H9 (cell line): ENCODE data around the gene WHAMM. TPM values are rescaled to one million over a fixed set of nuclear protein-coding genes. Genes with fewer than 3 reads are reported as not detected.
A peak's percentile ranks its signal among the peaks of the same experiment; 100 is the strongest.

Experiments
- DNase-seq: peaks from one replicate; pipeline ENCODE4 v3.0.0-alpha.2; 2017
- H2AFZ ChIP-seq: one replicate; pipeline ENCODE4 v1.6.1; 2013; ENCODE audit warnings: mild to moderate bottlenecking, low read length, control low read depth, moderate library complexity
- H2AK5ac ChIP-seq: 2 replicates; pipeline ENCODE4 v1.6.1; 2013; ENCODE audit warnings: low read length, control low read depth, mixed read lengths; ENCODE audit not compliant: insufficient read length
- H2BK120ac ChIP-seq: one replicate; pipeline ENCODE4 v1.6.1; 2013; ENCODE audit warnings: low read depth, mild to moderate bottlenecking, low read length, control low read depth, inconsistent platforms; ENCODE audit not compliant: poor library complexity, severe bottlenecking
- H2BK12ac ChIP-seq: 2 replicates; pipeline ENCODE4 v1.6.1; 2013; ENCODE audit warnings: low read length, control low read depth, mixed read lengths, low read depth; ENCODE audit not compliant: insufficient read length
- H2BK15ac ChIP-seq: 2 replicates; pipeline ENCODE4 v1.6.1; 2013; ENCODE audit warnings: low read depth, low read length, control low read depth
- H2BK20ac ChIP-seq: one replicate; pipeline ENCODE4 v1.6.1; 2013; ENCODE audit warnings: low read depth, mild to moderate bottlenecking, low read length, control low read depth, inconsistent platforms; ENCODE audit not compliant: poor library complexity, severe bottlenecking
- H2BK5ac ChIP-seq: 2 replicates; pipeline ENCODE4 v1.6.1; 2013; ENCODE audit warnings: low read length, control low read depth, mixed read lengths; ENCODE audit not compliant: insufficient read length
- H3K14ac ChIP-seq: 2 replicates; pipeline ENCODE4 v1.6.1; 2013; ENCODE audit warnings: low read length, control low read depth; ENCODE audit not compliant: insufficient read depth
- H3K18ac ChIP-seq: 2 replicates; pipeline ENCODE4 v1.6.1; 2013; ENCODE audit warnings: low read depth, mild to moderate bottlenecking, mixed read lengths, low read length, control low read depth; ENCODE audit not compliant: insufficient read length
- H3K23ac ChIP-seq: 2 replicates; pipeline ENCODE4 v1.6.1; 2013; ENCODE audit warnings: low read length, control low read depth, mixed read lengths, low read depth; ENCODE audit not compliant: insufficient read length
- H3K23me2 ChIP-seq: 2 replicates; pipeline ENCODE4 v1.6.1; 2013; ENCODE audit warnings: low read depth, mild to moderate bottlenecking, mixed read lengths, low read length, control low read depth; ENCODE audit not compliant: insufficient read length, poor library complexity, severe bottlenecking
- H3K27ac ChIP-seq: 2 replicates; pipeline ENCODE4 v1.5.1; 2013; ENCODE audit warnings: low read length, control low read depth, mixed read lengths, low read depth; ENCODE audit not compliant: insufficient read length
- H3K27me3 ChIP-seq: 2 replicates; pipeline ENCODE4 v1.6.1; 2013; ENCODE audit warnings: low read length, control low read depth, inconsistent platforms; ENCODE audit not compliant: insufficient read depth
- H3K4ac ChIP-seq: 2 replicates; pipeline ENCODE4 v1.6.1; 2013; ENCODE audit warnings: low read depth, mild to moderate bottlenecking, control low read depth, inconsistent platforms, low read length, moderate library complexity
- H3K4me1 ChIP-seq: 2 replicates; pipeline ENCODE4 v1.6.1; 2013; ENCODE audit warnings: low read length, control low read depth, inconsistent platforms; ENCODE audit not compliant: insufficient read depth
- H3K4me2 ChIP-seq: 2 replicates; pipeline ENCODE4 v1.6.1; 2013; ENCODE audit warnings: low read length, control low read depth, mixed read lengths; ENCODE audit not compliant: insufficient read length, insufficient read depth
- H3K56ac ChIP-seq: 2 replicates; pipeline ENCODE4 v1.6.1; 2013; ENCODE audit warnings: low read depth, mild to moderate bottlenecking, mixed read lengths, low read length, control low read depth; ENCODE audit not compliant: insufficient read length
- H3K79me1 ChIP-seq: 2 replicates; pipeline ENCODE4 v1.6.1; 2013; ENCODE audit warnings: low read depth, mild to moderate bottlenecking, moderate library complexity, low read length, control low read depth, inconsistent platforms; ENCODE audit not compliant: insufficient read depth, poor library complexity, severe bottlenecking
- H3K79me2 ChIP-seq: 2 replicates; pipeline ENCODE4 v1.6.1; 2013; ENCODE audit warnings: low read length, control low read depth, inconsistent platforms; ENCODE audit not compliant: insufficient read depth
- H3K9ac ChIP-seq: 2 replicates; pipeline ENCODE4 v1.6.1; 2013; ENCODE audit warnings: low read length, control low read depth, mixed read lengths; ENCODE audit not compliant: insufficient read length; ENCODE audit errors: extremely low read depth
- H3K9me3 ChIP-seq: one replicate; pipeline ENCODE4 v1.6.1; 2013; ENCODE audit warnings: low read depth, low read length, inconsistent platforms; ENCODE audit not compliant: control insufficient read depth
- H3T11ph ChIP-seq: one replicate; pipeline ENCODE4 v1.6.1; 2013; ENCODE audit warnings: mild to moderate bottlenecking, low read length, control low read depth, inconsistent platforms
- H4K20me1 ChIP-seq: one replicate; pipeline ENCODE4 v1.6.1; 2013; ENCODE audit not compliant: control insufficient read depth, insufficient read length, insufficient read depth
- H4K5ac ChIP-seq: 2 replicates; pipeline ENCODE4 v1.6.1; 2013; ENCODE audit warnings: low read depth, mild to moderate bottlenecking, mixed read lengths, low read length, control low read depth; ENCODE audit not compliant: insufficient read length
- H4K8ac ChIP-seq: replicated peaks from 2 replicates; pipeline ENCODE4 v1.6.1; 2013; ENCODE audit warnings: low read length, control low read depth, mixed read lengths, low read depth; ENCODE audit not compliant: insufficient read length
- H4K91ac ChIP-seq: 2 replicates; pipeline ENCODE4 v1.6.1; 2013; ENCODE audit warnings: low read depth, mild to moderate bottlenecking, moderate library complexity, mixed read lengths, low read length, control low read depth; ENCODE audit not compliant: insufficient read length
- H3K27ac Mint-ChIP-seq, 3 experiments: 2 replicates in 2 of 3; 3 replicates in 1 of 3; pipeline ENCODE4 v1.8.0; 2020 to 2021; ENCODE audit warnings: mixed read lengths in 3 of 3, mild to moderate bottlenecking in 1 of 3, moderate library complexity in 1 of 3
- H3K27me3 Mint-ChIP-seq: 2 replicates; pipeline ENCODE4 v1.8.0; 2021; ENCODE audit warnings: low read depth, mild to moderate bottlenecking, moderate library complexity, mixed read lengths
- H3K36me3 Mint-ChIP-seq, 3 experiments: 2 replicates in 2 of 3; 3 replicates in 1 of 3; pipeline ENCODE4 v1.8.0; 2020 to 2021; ENCODE audit warnings: low read depth in 3 of 3, mixed read lengths in 3 of 3; ENCODE audit not compliant: insufficient read depth in 1 of 3
- H3K4me1 Mint-ChIP-seq, 2 experiments: 2 replicates each; pipeline ENCODE4 v1.8.0; 2020; ENCODE audit warnings: mixed read lengths in 2 of 2
- H3K4me3 Mint-ChIP-seq, 2 experiments: 2 replicates in 1 of 2; 3 replicates in 1 of 2; pipeline ENCODE4 v1.8.0; 2020 to 2021; ENCODE audit warnings: mild to moderate bottlenecking in 2 of 2, mixed read lengths in 2 of 2, moderate library complexity in 1 of 2
- H3K9me3 Mint-ChIP-seq, 2 experiments: 2 replicates in 1 of 2; 3 replicates in 1 of 2; pipeline ENCODE4 v1.8.0; 2020; ENCODE audit warnings: mild to moderate bottlenecking in 2 of 2, mixed read lengths in 2 of 2, moderate library complexity in 1 of 2
- WGBS: extraction: QIAGEN DNeasy Blood & Tissue Kit; methylation state at CpG from one replicate; pipeline ENCODE4 v1.1.7; 2013; ENCODE audit warnings: missing lambda C conversion rate, low lambda C conversion rate, mixed read lengths; ENCODE audit not compliant: insufficient read length; ENCODE audit errors: extremely low coverage; 5-methylcytosine and 5-hydroxymethylcytosine counted together
- total RNA-seq: library from RNA; stranded (reverse); gene quantifications from 2 replicates; pipeline ENCODE4 v1.2.1, GENCODE V29; 2021
- TF ChIP-seq, protein P1 (sequence below): fragments of 200-600 bp; sonication (generic); conservative IDR thresholded peaks from 3 replicates; pipeline ENCODE4 v1.8.0; 2021; ENCODE audit warnings: antibody characterized with exemption, mild to moderate bottlenecking

The WHAMM gene
- total RNA-seq, 1 experiment from 2014 or later: 3.0 TPM

DNA sequence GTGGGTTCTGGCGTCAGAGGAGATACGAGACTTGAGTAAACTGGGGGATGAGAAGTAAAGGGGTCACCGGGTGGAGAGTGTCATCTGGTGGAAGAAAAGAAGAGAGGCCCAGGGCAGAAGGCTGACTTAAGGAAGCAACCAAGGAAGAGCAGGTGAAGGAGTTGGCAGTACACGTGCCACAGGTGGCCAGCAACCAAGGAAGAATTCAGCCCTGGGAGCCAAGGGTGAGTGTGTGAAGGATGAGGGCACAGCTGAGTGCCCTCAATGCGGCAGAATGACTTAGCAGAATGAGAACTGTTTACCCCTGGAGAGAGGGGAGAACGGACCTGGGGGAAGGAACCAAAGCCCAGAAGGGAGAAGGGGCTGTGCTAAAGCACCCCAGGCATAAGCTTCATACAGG lies 71.3 kb downstream of the WHAMM start:
- no peak overlapping the region for H2AK5ac ChIP-seq
- Mint-ChIP-seq H3K27ac (peak overlapping the region in 1 of 3 experiments; percentile 44; a peak in 3 of 7 replicates), H3K9me3 (no peaks in the 10 kb centered on the region), H3K4me1 (peaks cover 0 to 12% of the 10 kb centered on the region in 2 experiments; a peak in 3 of 4 replicates), H3K36me3 (no peaks in the 10 kb centered on the region), H3K27me3 (peaks cover 2% of the 10 kb centered on the region; the same call in 1 of the 2 replicates), H3K4me3 (no peak overlapping the region)
- WGBS: no CpG with 5 or more reads among the region's 6 CpGs
- H2BK5ac ChIP-seq: no peak overlapping the region
- no peak for DNase-seq
- H3K79me1 ChIP-seq: no peaks in the 10 kb centered on the region
- H4K8ac ChIP-seq: no peak overlapping the region
- H3K23me2 ChIP-seq: no peaks in the 10 kb centered on the region
- no peak overlapping the region for H2BK15ac ChIP-seq
- no peaks in the 10 kb centered on the region for H4K20me1 ChIP-seq
- H2BK12ac ChIP-seq: no peak overlapping the region
- no peaks in the 10 kb centered on the region for H3K9me3 ChIP-seq
- H2AFZ ChIP-seq: no peak overlapping the region
- H3K27ac ChIP-seq: no peak overlapping the region
- TF ChIP-seq, protein P1, sequence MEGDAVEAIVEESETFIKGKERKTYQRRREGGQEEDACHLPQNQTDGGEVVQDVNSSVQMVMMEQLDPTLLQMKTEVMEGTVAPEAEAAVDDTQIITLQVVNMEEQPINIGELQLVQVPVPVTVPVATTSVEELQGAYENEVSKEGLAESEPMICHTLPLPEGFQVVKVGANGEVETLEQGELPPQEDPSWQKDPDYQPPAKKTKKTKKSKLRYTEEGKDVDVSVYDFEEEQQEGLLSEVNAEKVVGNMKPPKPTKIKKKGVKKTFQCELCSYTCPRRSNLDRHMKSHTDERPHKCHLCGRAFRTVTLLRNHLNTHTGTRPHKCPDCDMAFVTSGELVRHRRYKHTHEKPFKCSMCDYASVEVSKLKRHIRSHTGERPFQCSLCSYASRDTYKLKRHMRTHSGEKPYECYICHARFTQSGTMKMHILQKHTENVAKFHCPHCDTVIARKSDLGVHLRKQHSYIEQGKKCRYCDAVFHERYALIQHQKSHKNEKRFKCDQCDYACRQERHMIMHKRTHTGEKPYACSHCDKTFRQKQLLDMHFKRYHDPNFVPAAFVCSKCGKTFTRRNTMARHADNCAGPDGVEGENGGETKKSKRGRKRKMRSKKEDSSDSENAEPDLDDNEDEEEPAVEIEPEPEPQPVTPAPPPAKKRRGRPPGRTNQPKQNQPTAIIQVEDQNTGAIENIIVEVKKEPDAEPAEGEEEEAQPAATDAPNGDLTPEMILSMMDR: no peak
- H3K56ac ChIP-seq: no peak overlapping the region
- no peak overlapping the region for H3K4ac ChIP-seq
- no peak overlapping the region for H3T11ph ChIP-seq
- no peak overlapping the region for H4K91ac ChIP-seq
- H3K79me2 ChIP-seq: no peaks in the 10 kb centered on the region
- H3K18ac ChIP-seq: no peak overlapping the region
- no peak overlapping the region for H2BK120ac ChIP-seq
- no peak overlapping the region for H4K5ac ChIP-seq
- no peaks in the 10 kb centered on the region for H3K4me1 ChIP-seq
- H3K9ac ChIP-seq: no peak overlapping the region
- H3K23ac ChIP-seq: no peak overlapping the region
- no peak overlapping the region for H2BK20ac ChIP-seq
- H3K27me3 ChIP-seq: no peaks in the 10 kb centered on the region
- no peak overlapping the region for H3K4me2 ChIP-seq
- no peak overlapping the region for H3K14ac ChIP-seq
